Gastroesophageal sphincter (tissue), 3 donors: ENCODE results near the gene UBE2V1.

Experiments used
- POLR2A ChIP-seq, 2 donors: fragments of 450-650 bp; IDR thresholded peaks; one replicate each; pipeline ENCODE4 v1.6.1; 2017; ENCODE audit warnings: antibody characterized with exemption in 2 of 2, mild to moderate bottlenecking in 2 of 2, moderate library complexity in 1 of 2
- POLR2AphosphoS5 ChIP-seq: sonication (generic); formaldehyde crosslinking; IDR thresholded peaks from one replicate; pipeline ENCODE4 v1.6.1; 2017; ENCODE audit warnings: antibody characterized with exemption
- TF ChIP-seq, protein P1 (sequence below), 4 experiments: fragments of 200-600 bp in 2 of 4; fragments of 450-650 bp in 2 of 4; sonication (generic) in 1 of 4; IDR thresholded peaks; one replicate each; pipeline ENCODE4 v1.5.1; 2017 to 2019; ENCODE audit warnings: antibody characterized with exemption in 4 of 4, mild to moderate bottlenecking in 2 of 4, moderate library complexity in 2 of 4

DNA sequence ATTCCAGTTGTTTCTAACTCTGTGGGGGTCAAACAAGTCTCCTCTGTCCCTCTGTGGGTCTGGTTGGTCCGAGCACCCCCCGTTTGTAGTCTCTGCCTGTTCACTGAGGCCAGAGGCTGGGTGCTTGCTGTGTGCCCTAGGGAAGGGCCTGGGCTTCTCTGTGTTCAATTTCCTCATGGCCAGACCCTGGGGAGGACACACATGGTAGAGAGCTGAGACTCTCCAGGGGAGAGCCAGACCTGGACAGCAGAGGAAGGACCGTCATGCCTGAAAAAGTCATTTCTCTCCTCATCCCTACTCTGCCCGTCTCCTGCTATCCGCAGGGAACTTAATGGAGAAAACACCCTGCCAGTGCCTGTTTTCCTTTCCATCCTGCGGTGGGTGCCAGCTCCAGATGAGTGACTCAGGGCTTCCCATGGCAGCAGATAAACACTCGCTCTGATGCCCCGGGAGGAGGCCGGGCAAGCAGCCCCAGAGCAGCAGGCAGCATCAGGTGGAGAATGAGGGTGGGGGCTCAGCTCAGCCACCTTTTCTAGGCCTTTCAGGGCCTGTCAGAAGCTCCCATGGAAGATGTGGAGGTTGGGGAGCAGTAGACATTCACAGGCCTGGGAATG, 78.3 kb downstream of the UBE2V1 start:
- TF ChIP-seq, protein P1, sequence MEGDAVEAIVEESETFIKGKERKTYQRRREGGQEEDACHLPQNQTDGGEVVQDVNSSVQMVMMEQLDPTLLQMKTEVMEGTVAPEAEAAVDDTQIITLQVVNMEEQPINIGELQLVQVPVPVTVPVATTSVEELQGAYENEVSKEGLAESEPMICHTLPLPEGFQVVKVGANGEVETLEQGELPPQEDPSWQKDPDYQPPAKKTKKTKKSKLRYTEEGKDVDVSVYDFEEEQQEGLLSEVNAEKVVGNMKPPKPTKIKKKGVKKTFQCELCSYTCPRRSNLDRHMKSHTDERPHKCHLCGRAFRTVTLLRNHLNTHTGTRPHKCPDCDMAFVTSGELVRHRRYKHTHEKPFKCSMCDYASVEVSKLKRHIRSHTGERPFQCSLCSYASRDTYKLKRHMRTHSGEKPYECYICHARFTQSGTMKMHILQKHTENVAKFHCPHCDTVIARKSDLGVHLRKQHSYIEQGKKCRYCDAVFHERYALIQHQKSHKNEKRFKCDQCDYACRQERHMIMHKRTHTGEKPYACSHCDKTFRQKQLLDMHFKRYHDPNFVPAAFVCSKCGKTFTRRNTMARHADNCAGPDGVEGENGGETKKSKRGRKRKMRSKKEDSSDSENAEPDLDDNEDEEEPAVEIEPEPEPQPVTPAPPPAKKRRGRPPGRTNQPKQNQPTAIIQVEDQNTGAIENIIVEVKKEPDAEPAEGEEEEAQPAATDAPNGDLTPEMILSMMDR (IDR thresholded peaks at IDR 0.05) = no peak
- no peak for TF ChIP-seq POLR2A (IDR thresholded peaks at IDR 0.05)
- TF ChIP-seq POLR2AphosphoS5 = no peak
